Sigmoid colon (tissue), 7 donors: Measurements from ENCODE around the gene HDAC6. TPM values are rescaled to one million over a fixed set of nuclear protein-coding genes. Genes with fewer than 3 reads are reported as not detected.

ENCODE experiments used
- DNase-seq: peaks from one replicate; pipeline ENCODE4 v3.0.0-alpha.2; 2019
- H3K27ac ChIP-seq, 4 donors: fragments of 200-600 bp; sonication (generic); one replicate each; pipeline ENCODE4 v1.5.1; 2016 to 2019; ENCODE audit warnings: mild to moderate bottlenecking in 1 of 4
- H3K27me3 ChIP-seq, 3 donors: fragments of 200-600 bp; sonication (generic); one replicate each; pipeline ENCODE4 v1.5.1; 2019; ENCODE audit warnings: mild to moderate bottlenecking in 1 of 3
- H3K36me3 ChIP-seq, 4 donors: fragments of 200-600 bp; sonication (generic); one replicate each; pipeline ENCODE4 v1.5.1; 2016 to 2019
- H3K4me1 ChIP-seq, 4 donors: fragments of 200-600 bp; sonication (generic); one replicate each; pipeline ENCODE4 v1.5.1; 2017 to 2019
- H3K4me3 ChIP-seq, 4 donors: fragments of 200-600 bp; sonication (generic); one replicate each; pipeline ENCODE4 v1.5.1; 2017 to 2019; ENCODE audit warnings: mild to moderate bottlenecking in 2 of 4, moderate library complexity in 1 of 4
- H3K9me3 ChIP-seq, 4 donors: fragments of 200-600 bp in 3 of 4; sonication (generic) in 3 of 4; one replicate each; pipeline versions ENCODE4 v1.5.1 to v1.6.1; 2013 to 2019
- CTCF ChIP-seq, 4 experiments: fragments of 450-650 bp in 3 of 4; fragments of 200-600 bp in 1 of 4; IDR thresholded peaks; one replicate each; pipeline ENCODE4 v1.5.1; 2016 to 2019; ENCODE audit warnings: antibody characterized with exemption in 4 of 4, mild to moderate bottlenecking in 3 of 4, moderate library complexity in 2 of 4
- EP300 ChIP-seq, 4 donors: sonication (generic); formaldehyde crosslinking; IDR thresholded peaks; one replicate each; pipeline ENCODE4 v1.6.1; 2017; ENCODE audit warnings: antibody characterized with exemption in 4 of 4
- POLR2A ChIP-seq, 2 donors: fragments of 450-650 bp; IDR thresholded peaks; one replicate each; pipeline ENCODE4 v1.6.1; 2016; ENCODE audit warnings: antibody characterized with exemption in 2 of 2, mild to moderate bottlenecking in 2 of 2, moderate library complexity in 2 of 2
- POLR2AphosphoS5 ChIP-seq, 4 donors: sonication (generic); formaldehyde crosslinking; IDR thresholded peaks; one replicate each; pipeline ENCODE4 v1.6.1; 2017; ENCODE audit warnings: antibody characterized with exemption in 4 of 4
- WGBS, 2 donors: extraction: QIAGEN DNeasy Blood & Tissue Kit; methylation state at CpG; one replicate each; pipeline ENCODE4 v1.1.7; 2013; 5-methylcytosine and 5-hydroxymethylcytosine counted together
- intact Hi-C: fragments of 100-400 bp; cut with DNase I; formaldehyde crosslinking; loops from one replicate; pipeline ENCODE4 v1.15.1; 2023
- polyA plus RNA-seq, 3 donors: library from polyadenylated mRNA; stranded (reverse); fragments of 200-250 nt; gene quantifications; one replicate each; pipeline ENCODE4 v1.2.3, GENCODE V29; 2013
- total RNA-seq, 4 donors: library from RNA; depleted of rRNA; stranded (reverse); fragments of >200 nt; gene quantifications; one replicate each; pipeline ENCODE4 v1.1.0, GENCODE V29; 2016
- donor health status: healthy with polysubstance abuse.
- donor health status: Bipolar disorder and iron deficiency.
- donor health status: healthy.

Gene HDAC6
- total and polyA plus RNA-seq, 7 donors: 22.2 to 110 (median 51.8) TPM

- intact Hi-C loops: no loop called here
- H3K9me3 ChIP-seq: no peaks in the 10 kb centered on the region
- H3K4me1 ChIP-seq: peaks cover 0 to 8% (median 2%) of the 10 kb centered on the region in 4 donors
- WGBS, 2 donors: 84 to 90% methylated on average over 2 of the region's 2 CpGs
- no peak for DNase-seq
- no peak overlapping the region for H3K4me3 ChIP-seq
- H3K36me3 ChIP-seq: no peaks in the 10 kb centered on the region
- H3K27me3 ChIP-seq: no peaks in the 10 kb centered on the region
- TF ChIP-seq POLR2A (IDR thresholded peaks at IDR 0.05) (no peak), CTCF (IDR thresholded peaks at IDR 0.05) (no peak), POLR2AphosphoS5 (IDR thresholded peaks at IDR 0.05) (no peak), EP300 (IDR thresholded peaks at IDR 0.05) (no peak)
- no peak overlapping the region for H3K27ac ChIP-seq
Measured at GRCh38 chrX:48798318-48798717, 3.5 kb upstream of the HDAC6 start.

- Histone ChIP-seq H3K4me1 (peaks cover 0 to 8% (median 2%) of the 10 kb centered on the region in 4 donors), H3K4me3 (peak overlapping the region; percentile 37 to 61 (median 56)), H3K9me3 (no peaks in the 10 kb centered on the region), H3K27me3 (no peaks in the 10 kb centered on the region), H3K27ac (peak overlapping the region; percentile 86 to 92 (median 87)), H3K36me3 (peaks cover 0 to 5% (median 0%) of the 10 kb centered on the region in 4 donors)
- no peak for DNase-seq
- no peak for TF ChIP-seq POLR2AphosphoS5 (IDR thresholded peaks at IDR 0.05)
- intact Hi-C loops: loop anchor here (1.0 to 10.0 kb wide), 4 partner anchors 63 to 157 kb away; partner anchors contain the start of genes OTUD5 and SUV39H1
- 31 to 42% methylated on average over 17 of the region's 17 CpGs for WGBS, 2 donors
Measured at GRCh38 chrX:48800574-48801279, 1.1 kb upstream of the HDAC6 start.

- TF ChIP-seq CTCF (IDR thresholded peaks at IDR 0.05) (no peak), POLR2A (IDR thresholded peaks at IDR 0.05) (peak; percentile 52 to 81), EP300 (IDR thresholded peaks at IDR 0.05) (no peak), POLR2AphosphoS5 (IDR thresholded peaks at IDR 0.05) (peak; percentile 53 to 75 (median 72))
- intact Hi-C loops: loop anchor here (2.0 to 10.0 kb wide), 4 partner anchors 89 to 157 kb away; partner anchors contain the start of genes OTUD5 and SUV39H1
- H3K4me3 ChIP-seq: peak overlapping the region; percentile 45 to 56 (median 51)
- 4% methylated on average over 40 of the region's 40 CpGs for WGBS, 2 donors
- H3K27ac ChIP-seq: peak overlapping the region; percentile 86 to 93 (median 92)
- H3K9me3 ChIP-seq: no peaks in the 10 kb centered on the region
- peaks cover 0 to 8% (median 0%) of the 10 kb centered on the region in 4 donors for H3K36me3 ChIP-seq
- peaks cover 0 to 8% (median 2%) of the 10 kb centered on the region in 4 donors for H3K4me1 ChIP-seq
- peak; percentile 94 for DNase-seq
- H3K27me3 ChIP-seq: no peaks in the 10 kb centered on the region
Measured at GRCh38 chrX:48802089-48802904, 430 bp downstream of the HDAC6 start.

GRCh38 chrX:48802905-48803200, 986 bp downstream of the HDAC6 start:
- no peak for DNase-seq
- intact Hi-C loops: loop anchor here (2.0 to 10.0 kb wide), 4 partner anchors 88 to 158 kb away; partner anchors contain the start of genes OTUD5 and SUV39H1

More at GRCh38 chrX:48802905-48803200, 986 bp downstream of the HDAC6 start:
- Histone ChIP-seq H3K27ac (peak overlapping the region; percentile 86 to 93 (median 92)), H3K9me3 (no peaks in the 10 kb centered on the region), H3K4me3 (peak overlapping the region; percentile 45 to 56 (median 51)), H3K27me3 (no peaks in the 10 kb centered on the region), H3K4me1 (peaks cover 0 to 8% (median 2%) of the 10 kb centered on the region in 4 donors), H3K36me3 (peaks cover 0 to 8% (median 0%) of the 10 kb centered on the region in 4 donors)
- no peak for TF ChIP-seq EP300 (IDR thresholded peaks at IDR 0.05)
- no peak for TF ChIP-seq POLR2AphosphoS5 (IDR thresholded peaks at IDR 0.05)
- no peak for TF ChIP-seq POLR2A (IDR thresholded peaks at IDR 0.05)
- no peak for TF ChIP-seq CTCF (IDR thresholded peaks at IDR 0.05)
- 32 to 48% methylated on average over 4 of the region's 4 CpGs for WGBS, 2 donors
